K562 (cell line): ENCODE measurements around the gene MOCOS. TPM values are rescaled to one million over a fixed set of nuclear protein-coding genes. Genes with fewer than 3 reads are reported as not detected.
A peak's percentile ranks its signal among the peaks of the same experiment; 100 is the strongest.

ENCODE experiments used
- CHD7 ChIP-seq: fragments of 200-600 bp; sonication (generic); IDR thresholded peaks from one replicate; pipeline ENCODE4 v1.6.1; 2012; ENCODE audit warnings: mild to moderate bottlenecking, low read depth, low read length, inconsistent platforms
- ELK3 ChIP-seq: fragments of 450-650 bp; formaldehyde crosslinking; IDR thresholded peaks from 2 replicates; pipeline ENCODE4 v1.4.0; 2020; ENCODE audit warnings: mild to moderate bottlenecking
- HES1 ChIP-seq: fragments of 450-650 bp; IDR thresholded peaks from 2 replicates; pipeline ENCODE4 v1.6.1; 2016; ENCODE audit warnings: low read depth, mild to moderate bottlenecking, moderate library complexity
- KLF16 ChIP-seq: IDR thresholded peaks from 2 replicates; pipeline ENCODE4 v1.6.1; 2016; ENCODE audit warnings: antibody characterized with exemption
- KLF6 ChIP-seq: fragments of 250-450 bp; sonication (Bioruptor Pico); IDR thresholded peaks from 2 replicates; pipeline ENCODE4 v1.4.0; 2020; ENCODE audit warnings: mild to moderate bottlenecking, moderate library complexity, borderline replicate concordance
- NCOR1 ChIP-seq: fragments of 450-650 bp; IDR thresholded peaks from 2 replicates; pipeline ENCODE4 v1.6.1; 2016; ENCODE audit warnings: mild to moderate bottlenecking, moderate library complexity
- NFXL1 ChIP-seq: fragments of 450-650 bp; formaldehyde crosslinking; IDR thresholded peaks from 2 replicates; pipeline ENCODE4 v1.4.0; 2021; ENCODE audit warnings: mild to moderate bottlenecking
- RBM25 ChIP-seq: fragments of 200-400 bp; formaldehyde crosslinking; IDR thresholded peaks from 2 replicates; pipeline ENCODE4 v1.6.1; 2018; ENCODE audit warnings: low read length, low read depth, moderate library complexity; ENCODE audit not compliant: severe bottlenecking
- SREBF1 ChIP-seq: fragments of 150-350 bp; IDR thresholded peaks from 2 replicates; pipeline ENCODE4 v1.6.1; 2014; ENCODE audit warnings: antibody characterized with exemption, low read depth, low read length, borderline replicate concordance
- STAT5A ChIP-seq: IDR thresholded peaks from 2 replicates; pipeline ENCODE4 v1.6.1; 2012; ENCODE audit warnings: low read length, inconsistent platforms, borderline replicate concordance
- TBP ChIP-seq: optimal IDR thresholded peaks from 2 replicates; pipeline ENCODE3; 2011; ENCODE audit warnings: low read depth, low read length, improper control_type of control experiment
- XRCC3 ChIP-seq: fragments of 450-650 bp; IDR thresholded peaks from 2 replicates; pipeline ENCODE4 v1.6.1; 2017; ENCODE audit warnings: mild to moderate bottlenecking, moderate library complexity
- polyA plus RNA-seq, 8 experiments: library from polyadenylated mRNA; depleted of rRNA in 4 of 8; stranded (reverse) in 5 of 8; unstranded in 3 of 8; fragments of >200 nt; fragmentation: Nextera tagmentation in 2 of 8; fragmentation: Illumina TruSeq in 1 of 8; extraction: Ambion mirVana in 2 of 8; extraction: Trizol in 1 of 8; gene quantifications; 2 replicates each; pipeline versions ENCODE4 v1.2.1 to v1.2.3, GENCODE V29; 2011 to 2014; ENCODE audit warnings: inconsistent platforms in 1 of 8, missing spikeins in 1 of 8
- total RNA-seq, 7 experiments: library from RNA; depleted of rRNA in 6 of 7; stranded (reverse); fragments of >200 nt in 6 of 7; fragmentation: Illumina TruSeq in 2 of 7; extraction: Trizol in 2 of 7; gene quantifications; 2 replicates each; pipeline versions ENCODE4 v1.2.1 to v1.2.3, GENCODE V29; 2011 to 2021; ENCODE audit warnings: low replicate concordance in 1 of 7
- TF ChIP-seq, protein P1 (sequence below): fragments of 250-450 bp; sonication (Bioruptor Pico); IDR thresholded peaks from 2 replicates; pipeline ENCODE4 v1.4.0; 2020; ENCODE audit warnings: mild to moderate bottlenecking, moderate library complexity

MOCOS gene
- total and polyA plus RNA-seq, 9 of the 15 experiments (the other 6 are each of a cell fraction or from before 2014, with no cell fraction given): 4.5 to 12.4 (median 9.1) TPM

DNA sequence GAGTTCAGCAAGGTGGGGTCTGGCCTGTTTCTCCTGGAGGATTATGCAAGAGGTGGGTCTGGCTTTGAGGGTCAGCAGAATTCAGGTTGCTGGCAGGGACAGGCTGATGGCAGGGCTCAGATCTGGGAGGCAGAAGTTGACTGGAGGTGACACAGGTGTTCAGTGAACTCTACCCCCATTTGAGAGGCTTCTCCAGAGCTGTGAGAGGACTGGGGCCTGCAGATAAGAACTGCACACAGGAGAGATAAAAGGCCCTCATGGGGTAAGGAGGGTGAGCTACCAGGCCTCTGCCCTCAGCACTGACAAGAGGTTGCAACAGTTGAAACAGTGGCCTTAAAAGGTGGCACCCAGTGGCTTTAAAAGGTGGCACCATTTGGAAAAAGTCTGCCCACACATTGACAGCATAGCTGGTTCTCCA lies 13.1 kb downstream of the MOCOS start (continued):
- TF ChIP-seq CHD7 (no peak), XRCC3 (no peak), RBM25 (no peak), KLF6 (no peak), NCOR1 (peak; percentile 95), TBP (no peak), SREBF1 (no peak), NFXL1 (CRISPR knock-in tag) (no peak), STAT5A (peak; percentile 81; the same call in 1 of the 2 replicates), HES1 (no peak), ELK3 (CRISPR knock-in tag) (no peak), KLF16 (peak; percentile 90)
- TF ChIP-seq, protein P1, sequence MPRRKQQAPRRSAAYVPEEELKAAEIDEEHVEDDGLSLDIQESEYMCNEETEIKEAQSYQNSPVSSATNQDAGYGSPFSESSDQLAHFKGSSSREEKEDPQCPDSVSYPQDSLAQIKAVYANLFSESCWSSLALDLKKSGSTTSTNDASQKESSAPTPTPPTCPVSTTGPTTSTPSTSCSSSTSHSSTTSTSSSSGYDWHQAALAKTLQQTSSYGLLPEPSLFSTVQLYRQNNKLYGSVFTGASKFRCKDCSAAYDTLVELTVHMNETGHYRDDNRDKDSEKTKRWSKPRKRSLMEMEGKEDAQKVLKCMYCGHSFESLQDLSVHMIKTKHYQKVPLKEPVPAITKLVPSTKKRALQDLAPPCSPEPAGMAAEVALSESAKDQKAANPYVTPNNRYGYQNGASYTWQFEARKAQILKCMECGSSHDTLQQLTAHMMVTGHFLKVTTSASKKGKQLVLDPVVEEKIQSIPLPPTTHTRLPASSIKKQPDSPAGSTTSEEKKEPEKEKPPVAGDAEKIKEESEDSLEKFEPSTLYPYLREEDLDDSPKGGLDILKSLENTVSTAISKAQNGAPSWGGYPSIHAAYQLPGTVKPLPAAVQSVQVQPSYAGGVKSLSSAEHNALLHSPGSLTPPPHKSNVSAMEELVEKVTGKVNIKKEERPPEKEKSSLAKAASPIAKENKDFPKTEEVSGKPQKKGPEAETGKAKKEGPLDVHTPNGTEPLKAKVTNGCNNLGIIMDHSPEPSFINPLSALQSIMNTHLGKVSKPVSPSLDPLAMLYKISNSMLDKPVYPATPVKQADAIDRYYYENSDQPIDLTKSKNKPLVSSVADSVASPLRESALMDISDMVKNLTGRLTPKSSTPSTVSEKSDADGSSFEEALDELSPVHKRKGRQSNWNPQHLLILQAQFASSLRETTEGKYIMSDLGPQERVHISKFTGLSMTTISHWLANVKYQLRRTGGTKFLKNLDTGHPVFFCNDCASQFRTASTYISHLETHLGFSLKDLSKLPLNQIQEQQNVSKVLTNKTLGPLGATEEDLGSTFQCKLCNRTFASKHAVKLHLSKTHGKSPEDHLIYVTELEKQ (CRISPR knock-in tag): no peak
